HEK293 (cell line): Measurements from ENCODE around the gene MYO5B.
A peak's percentile ranks its signal among the peaks of the same experiment; 100 is the strongest.

Source experiments
- CTCF ChIA-PET: fragments of 350-600 bp; formaldehyde crosslinking; extraction: SDS; loops from one replicate; lab custom pipeline; 2021; ENCODE audit warnings: antibody characterized with exemption; lab: Yijun Ruan, JAX
- POLR2A ChIA-PET: fragments of 300-600 bp; formaldehyde crosslinking; extraction: SDS; loops from one replicate; lab custom pipeline; 2020; ENCODE audit warnings: antibody characterized with exemption, inconsistent platforms; lab: Yijun Ruan, JAX
- H3K27ac ChIP-seq: fragments of 200-500 bp; sonication (Bioruptor generic); 2 replicates; pipeline ENCODE4 v1.5.1; 2014; ENCODE audit warnings: low read depth, low read length, control low read depth, inconsistent platforms; ENCODE audit errors: extremely low read depth
- H3K36me3 ChIP-seq, 2 experiments: fragments of 200-500 bp in 1 of 2; sonication (Bioruptor generic) in 1 of 2; 1 replicate in 1 of 2; 2 replicates in 1 of 2; pipeline ENCODE4 v1.5.1; 2014 to 2017; ENCODE audit warnings: inconsistent platforms in 2 of 2, low read length in 2 of 2; ENCODE audit not compliant: control insufficient read depth in 2 of 2, insufficient read depth in 1 of 2
- H3K4me1 ChIP-seq: fragments of 200-500 bp; sonication (Bioruptor generic); 2 replicates; pipeline ENCODE4 v1.5.1; 2014; ENCODE audit warnings: mild to moderate bottlenecking, low read length, inconsistent platforms; ENCODE audit not compliant: control insufficient read depth, insufficient read depth
- H3K4me3 ChIP-seq: 2 replicates; pipeline ENCODE4 v1.5.1; 2011; ENCODE audit warnings: low read depth, mild to moderate bottlenecking, control low read depth, low read length, moderate library complexity
- H3K9me3 ChIP-seq: fragments of 200-500 bp; sonication (Bioruptor generic); 2 replicates; pipeline ENCODE4 v1.5.1; 2014; ENCODE audit warnings: low read depth, low read length, inconsistent platforms; ENCODE audit not compliant: control insufficient read depth, insufficient read depth
- GLIS1 ChIP-seq: fragments of 450-650 bp; formaldehyde crosslinking; IDR thresholded peaks from 2 replicates; pipeline ENCODE4 v1.5.1; 2016; ENCODE audit warnings: missing biosample characterization, missing genetic modification characterization
- GLIS2 ChIP-seq: fragments of 450-650 bp; formaldehyde crosslinking; IDR thresholded peaks from 2 replicates; pipeline ENCODE4 v1.5.1; 2016; ENCODE audit warnings: missing biosample characterization, missing genetic modification characterization
- IKZF3 ChIP-seq: fragments of 450-650 bp; IDR thresholded peaks from 2 replicates; pipeline ENCODE4 v1.5.0; 2018; ENCODE audit warnings: missing biosample characterization, mild to moderate bottlenecking, missing genetic modification characterization, moderate library complexity
- KLF1 ChIP-seq: fragments of 450-650 bp; formaldehyde crosslinking; IDR thresholded peaks from 2 replicates; pipeline ENCODE4 v1.5.1; 2016; ENCODE audit warnings: missing biosample characterization, missing genetic modification characterization
- MEIS1 ChIP-seq: sonication (generic); formaldehyde crosslinking; IDR thresholded peaks from 2 replicates; pipeline ENCODE4 v1.8.1; 2022; ENCODE audit warnings: missing genetic modification reagents, mild to moderate bottlenecking, borderline replicate concordance
- TCF7L2 ChIP-seq: IDR thresholded peaks from 2 replicates; pipeline ENCODE4 v1.6.1; 2011; ENCODE audit warnings: low read depth, mild to moderate bottlenecking, inconsistent platforms, low read length, moderate library complexity, borderline replicate concordance
- WT1 ChIP-seq: fragments of 450-650 bp; formaldehyde crosslinking; IDR thresholded peaks from 2 replicates; pipeline ENCODE4 v1.5.1; 2016; ENCODE audit warnings: missing biosample characterization, missing genetic modification characterization
- ZNF10 ChIP-seq: fragments of 450-650 bp; formaldehyde crosslinking; IDR thresholded peaks from 2 replicates; pipeline ENCODE4 v1.5.1; 2017; ENCODE audit warnings: missing biosample characterization, missing genetic modification characterization
- ZNF157 ChIP-seq: fragments of 450-650 bp; formaldehyde crosslinking; IDR thresholded peaks from 2 replicates; pipeline ENCODE4 v1.5.1; 2016; ENCODE audit warnings: missing biosample characterization, missing genetic modification characterization
- ZNF394 ChIP-seq: fragments of 450-650 bp; formaldehyde crosslinking; IDR thresholded peaks from 2 replicates; pipeline ENCODE4 v1.5.1; 2016; ENCODE audit warnings: missing biosample characterization, missing genetic modification characterization, mild to moderate bottlenecking, moderate library complexity, borderline replicate concordance
- ZNF654 ChIP-seq: fragments of 450-650 bp; formaldehyde crosslinking; IDR thresholded peaks from 2 replicates; pipeline ENCODE4 v1.5.1; 2016; ENCODE audit warnings: low read depth, missing biosample characterization, missing genetic modification characterization
- ZNF660 ChIP-seq: fragments of 450-650 bp; IDR thresholded peaks from 2 replicates; pipeline ENCODE4 v1.5.1; 2018; ENCODE audit warnings: missing biosample characterization, mild to moderate bottlenecking, missing genetic modification characterization
- TF ChIP-seq, protein P1 (sequence below): fragments of 450-650 bp; formaldehyde crosslinking; IDR thresholded peaks from 2 replicates; pipeline ENCODE4 v1.5.1; 2016; ENCODE audit warnings: missing biosample characterization, missing genetic modification characterization
- TF ChIP-seq, protein P2 (sequence below): fragments of 450-650 bp; formaldehyde crosslinking; IDR thresholded peaks from 2 replicates; pipeline ENCODE4 v1.5.1; 2016; ENCODE audit warnings: missing biosample characterization, missing genetic modification characterization
- TF ChIP-seq, protein P3 (sequence below): fragments of 450-650 bp; formaldehyde crosslinking; IDR thresholded peaks from 2 replicates; pipeline ENCODE4 v1.5.1; 2016; ENCODE audit warnings: missing biosample characterization, missing genetic modification characterization
- TF ChIP-seq, protein P4 (sequence below): fragments of 450-650 bp; formaldehyde crosslinking; IDR thresholded peaks from 2 replicates; pipeline ENCODE4 v1.5.1; 2017; ENCODE audit warnings: missing biosample characterization, missing genetic modification characterization
- TF ChIP-seq, protein P5 (sequence below): fragments of 450-650 bp; formaldehyde crosslinking; IDR thresholded peaks from 2 replicates; pipeline ENCODE4 v1.5.1; 2016; ENCODE audit warnings: missing biosample characterization, missing genetic modification characterization

MYO5B gene

DNA sequence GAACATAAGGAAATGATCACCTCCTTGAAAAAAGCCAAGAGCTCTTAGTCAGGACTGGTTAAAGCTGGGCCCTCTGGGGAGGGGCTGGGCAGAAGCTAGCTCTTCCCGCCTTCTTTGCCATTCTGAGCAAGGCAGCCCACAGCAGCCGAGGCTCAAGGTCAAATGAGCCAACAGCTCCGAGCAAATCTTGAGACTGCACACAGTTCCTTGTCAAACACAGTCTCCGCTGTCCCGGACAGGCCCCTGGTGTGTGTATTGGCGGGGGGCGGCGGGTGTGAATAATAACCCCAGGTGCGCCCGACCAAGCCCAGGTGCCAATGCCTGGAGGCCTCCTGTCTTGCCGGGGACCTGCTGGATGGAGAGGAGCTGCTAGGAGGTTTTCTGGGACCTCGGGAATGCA, 335.2 kb downstream of the MYO5B start (continued):
- TF ChIP-seq ZNF157 (tag by site-specific recombination), result no peak

DNA sequence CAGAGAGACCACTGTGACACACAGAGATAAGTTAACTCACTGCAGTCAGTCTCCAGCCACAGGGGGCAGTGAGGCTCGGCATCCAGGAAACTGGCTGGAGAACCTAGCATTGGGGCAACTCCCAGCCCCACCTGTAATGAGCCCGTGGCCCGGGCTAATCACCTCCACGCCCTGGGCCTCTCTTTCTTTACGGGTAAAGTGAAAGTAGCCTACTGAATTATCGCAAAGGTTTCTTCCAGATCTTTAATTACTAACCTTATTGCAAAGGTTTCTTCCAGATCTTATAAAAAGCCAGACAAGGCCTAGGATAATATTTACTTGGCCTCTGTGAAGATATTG, 336.0 kb downstream of the MYO5B start:
- Histone ChIP-seq H3K9me3 (no peaks in the 10 kb centered on the region), H3K4me3 (no peak overlapping the region), H3K4me1 (peaks cover 4% of the 10 kb centered on the region), H3K27ac (no peak overlapping the region), H3K36me3 (no peaks in the 10 kb centered on the region)
- TF ChIP-seq, protein P1, sequence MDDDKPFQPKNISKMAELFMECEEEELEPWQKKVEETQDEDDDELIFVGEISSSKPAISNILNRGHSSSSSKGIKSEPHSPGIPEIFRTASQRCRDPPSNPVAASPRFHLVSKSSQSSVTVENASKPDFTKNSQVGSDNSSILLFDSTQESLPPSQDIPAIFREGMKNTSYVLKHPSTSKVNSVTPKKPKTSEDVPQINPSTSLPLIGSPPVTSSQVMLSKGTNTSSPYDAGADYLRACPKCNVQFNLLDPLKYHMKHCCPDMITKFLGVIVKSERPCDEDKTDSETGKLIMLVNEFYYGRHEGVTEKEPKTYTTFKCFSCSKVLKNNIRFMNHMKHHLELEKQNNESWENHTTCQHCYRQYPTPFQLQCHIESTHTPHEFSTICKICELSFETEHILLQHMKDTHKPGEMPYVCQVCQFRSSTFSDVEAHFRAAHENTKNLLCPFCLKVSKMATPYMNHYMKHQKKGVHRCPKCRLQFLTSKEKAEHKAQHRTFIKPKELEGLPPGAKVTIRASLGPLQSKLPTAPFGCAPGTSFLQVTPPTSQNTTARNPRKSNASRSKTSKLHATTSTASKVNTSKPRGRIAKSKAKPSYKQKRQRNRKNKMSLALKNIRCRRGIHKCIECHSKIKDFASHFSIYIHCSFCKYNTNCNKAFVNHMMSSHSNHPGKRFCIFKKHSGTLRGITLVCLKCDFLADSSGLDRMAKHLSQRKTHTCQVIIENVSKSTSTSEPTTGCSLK (tag by site-specific recombination), result no peak
- TF ChIP-seq, protein P2, sequence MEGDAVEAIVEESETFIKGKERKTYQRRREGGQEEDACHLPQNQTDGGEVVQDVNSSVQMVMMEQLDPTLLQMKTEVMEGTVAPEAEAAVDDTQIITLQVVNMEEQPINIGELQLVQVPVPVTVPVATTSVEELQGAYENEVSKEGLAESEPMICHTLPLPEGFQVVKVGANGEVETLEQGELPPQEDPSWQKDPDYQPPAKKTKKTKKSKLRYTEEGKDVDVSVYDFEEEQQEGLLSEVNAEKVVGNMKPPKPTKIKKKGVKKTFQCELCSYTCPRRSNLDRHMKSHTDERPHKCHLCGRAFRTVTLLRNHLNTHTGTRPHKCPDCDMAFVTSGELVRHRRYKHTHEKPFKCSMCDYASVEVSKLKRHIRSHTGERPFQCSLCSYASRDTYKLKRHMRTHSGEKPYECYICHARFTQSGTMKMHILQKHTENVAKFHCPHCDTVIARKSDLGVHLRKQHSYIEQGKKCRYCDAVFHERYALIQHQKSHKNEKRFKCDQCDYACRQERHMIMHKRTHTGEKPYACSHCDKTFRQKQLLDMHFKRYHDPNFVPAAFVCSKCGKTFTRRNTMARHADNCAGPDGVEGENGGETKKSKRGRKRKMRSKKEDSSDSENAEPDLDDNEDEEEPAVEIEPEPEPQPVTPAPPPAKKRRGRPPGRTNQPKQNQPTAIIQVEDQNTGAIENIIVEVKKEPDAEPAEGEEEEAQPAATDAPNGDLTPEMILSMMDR (tag by site-specific recombination), result peak; percentile 2; the same call in 1 of the 2 replicates
- TF ChIP-seq WT1 (tag by site-specific recombination), result no peak
- CTCF ChIA-PET, result interaction anchor here (0.5 to 10.8 kb wide), 58 partner anchors 9 to 1184 kb away, joined by 3 to 169 read pairs (median 4); partner anchors contain the start of gene LIPG
- POLR2A ChIA-PET, result interaction anchor here (0.8 to 1.7 kb wide), 5 partner anchors 10 to 372 kb away, joined by 3 to 12 read pairs (median 7); partner anchors contain the start of genes ACAA2 and C18orf32

DNA sequence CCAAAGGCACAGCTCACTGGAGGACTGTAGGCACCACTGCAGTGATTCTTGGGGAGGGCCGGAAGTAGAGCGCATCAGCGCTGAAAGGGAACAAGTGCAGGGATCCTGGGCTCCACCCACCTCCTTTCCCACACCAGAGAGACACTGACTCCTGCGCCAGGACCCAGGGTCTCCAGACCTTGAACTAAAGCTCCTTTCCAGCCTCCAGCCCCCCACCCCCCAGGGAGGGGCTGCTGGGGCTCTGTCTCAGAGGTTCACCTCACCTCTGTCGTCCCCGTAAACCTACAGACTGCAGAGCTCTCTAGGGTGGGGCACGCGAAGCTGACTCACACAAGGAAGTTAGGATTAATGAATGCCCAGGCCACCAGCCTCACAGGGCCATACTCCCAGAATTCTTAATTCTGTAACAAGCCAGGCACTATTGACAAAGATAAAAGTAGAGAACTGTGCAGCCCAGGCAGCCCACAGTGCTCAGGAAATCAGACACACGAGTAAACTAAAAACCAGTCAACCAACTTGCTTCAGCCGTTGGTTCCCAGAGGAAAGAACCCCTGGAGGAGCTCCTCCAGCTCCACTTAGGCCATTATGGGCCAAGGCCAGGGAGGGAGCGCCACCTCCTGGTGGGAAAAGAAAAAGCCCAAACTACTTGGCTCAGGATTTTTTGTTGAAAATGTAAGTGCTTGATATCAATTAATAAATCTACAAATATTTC, 336.5 kb downstream of the MYO5B start:
- CTCF ChIA-PET, result interaction anchor here (0.5 to 10.8 kb wide), 63 partner anchors 10 to 1184 kb away, joined by 3 to 169 read pairs (median 4); partner anchors contain the start of genes C18orf32 and LIPG
- H3K9me3 ChIP-seq, result no peaks in the 10 kb centered on the region
- peaks cover 4% of the 10 kb centered on the region for H3K4me1 ChIP-seq
- POLR2A ChIA-PET, result interaction anchor here (0.8 to 1.7 kb wide), 5 partner anchors 9 to 371 kb away, joined by 3 to 12 read pairs (median 7); partner anchors contain the start of genes ACAA2 and C18orf32
- H3K36me3 ChIP-seq, result no peaks in the 10 kb centered on the region
- H3K4me3 ChIP-seq, result no peak overlapping the region
- no peak overlapping the region for H3K27ac ChIP-seq
- TF ChIP-seq, protein P3, sequence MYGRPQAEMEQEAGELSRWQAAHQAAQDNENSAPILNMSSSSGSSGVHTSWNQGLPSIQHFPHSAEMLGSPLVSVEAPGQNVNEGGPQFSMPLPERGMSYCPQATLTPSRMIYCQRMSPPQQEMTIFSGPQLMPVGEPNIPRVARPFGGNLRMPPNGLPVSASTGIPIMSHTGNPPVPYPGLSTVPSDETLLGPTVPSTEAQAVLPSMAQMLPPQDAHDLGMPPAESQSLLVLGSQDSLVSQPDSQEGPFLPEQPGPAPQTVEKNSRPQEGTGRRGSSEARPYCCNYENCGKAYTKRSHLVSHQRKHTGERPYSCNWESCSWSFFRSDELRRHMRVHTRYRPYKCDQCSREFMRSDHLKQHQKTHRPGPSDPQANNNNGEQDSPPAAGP (tag by site-specific recombination), result no peak
- TF ChIP-seq, protein P4, sequence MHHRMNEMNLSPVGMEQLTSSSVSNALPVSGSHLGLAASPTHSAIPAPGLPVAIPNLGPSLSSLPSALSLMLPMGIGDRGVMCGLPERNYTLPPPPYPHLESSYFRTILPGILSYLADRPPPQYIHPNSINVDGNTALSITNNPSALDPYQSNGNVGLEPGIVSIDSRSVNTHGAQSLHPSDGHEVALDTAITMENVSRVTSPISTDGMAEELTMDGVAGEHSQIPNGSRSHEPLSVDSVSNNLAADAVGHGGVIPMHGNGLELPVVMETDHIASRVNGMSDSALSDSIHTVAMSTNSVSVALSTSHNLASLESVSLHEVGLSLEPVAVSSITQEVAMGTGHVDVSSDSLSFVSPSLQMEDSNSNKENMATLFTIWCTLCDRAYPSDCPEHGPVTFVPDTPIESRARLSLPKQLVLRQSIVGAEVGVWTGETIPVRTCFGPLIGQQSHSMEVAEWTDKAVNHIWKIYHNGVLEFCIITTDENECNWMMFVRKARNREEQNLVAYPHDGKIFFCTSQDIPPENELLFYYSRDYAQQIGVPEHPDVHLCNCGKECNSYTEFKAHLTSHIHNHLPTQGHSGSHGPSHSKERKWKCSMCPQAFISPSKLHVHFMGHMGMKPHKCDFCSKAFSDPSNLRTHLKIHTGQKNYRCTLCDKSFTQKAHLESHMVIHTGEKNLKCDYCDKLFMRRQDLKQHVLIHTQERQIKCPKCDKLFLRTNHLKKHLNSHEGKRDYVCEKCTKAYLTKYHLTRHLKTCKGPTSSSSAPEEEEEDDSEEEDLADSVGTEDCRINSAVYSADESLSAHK (tag by site-specific recombination), result no peak
- TF ChIP-seq MEIS1 (no peak), ZNF660 (tag by site-specific recombination) (peak; percentile 67; the same call in 1 of the 2 replicates), ZNF394 (tag by site-specific recombination) (0 out of 2 replicates have a peak, but pooled peaks have one; percentile 45), IKZF3 (tag by site-specific recombination) (peak; percentile 89), KLF1 (peak; percentile 36; the same call in 1 of the 2 replicates), GLIS1 (peak; percentile 41), TCF7L2 (no peak), ZNF654 (tag by site-specific recombination) (peak; percentile 93), ZNF10 (no peak), GLIS2 (tag by site-specific recombination) (peak; percentile 33; the same call in 1 of the 2 replicates)
- TF ChIP-seq, protein P2 (tag by site-specific recombination), result peak; percentile 88
- TF ChIP-seq, protein P5, sequence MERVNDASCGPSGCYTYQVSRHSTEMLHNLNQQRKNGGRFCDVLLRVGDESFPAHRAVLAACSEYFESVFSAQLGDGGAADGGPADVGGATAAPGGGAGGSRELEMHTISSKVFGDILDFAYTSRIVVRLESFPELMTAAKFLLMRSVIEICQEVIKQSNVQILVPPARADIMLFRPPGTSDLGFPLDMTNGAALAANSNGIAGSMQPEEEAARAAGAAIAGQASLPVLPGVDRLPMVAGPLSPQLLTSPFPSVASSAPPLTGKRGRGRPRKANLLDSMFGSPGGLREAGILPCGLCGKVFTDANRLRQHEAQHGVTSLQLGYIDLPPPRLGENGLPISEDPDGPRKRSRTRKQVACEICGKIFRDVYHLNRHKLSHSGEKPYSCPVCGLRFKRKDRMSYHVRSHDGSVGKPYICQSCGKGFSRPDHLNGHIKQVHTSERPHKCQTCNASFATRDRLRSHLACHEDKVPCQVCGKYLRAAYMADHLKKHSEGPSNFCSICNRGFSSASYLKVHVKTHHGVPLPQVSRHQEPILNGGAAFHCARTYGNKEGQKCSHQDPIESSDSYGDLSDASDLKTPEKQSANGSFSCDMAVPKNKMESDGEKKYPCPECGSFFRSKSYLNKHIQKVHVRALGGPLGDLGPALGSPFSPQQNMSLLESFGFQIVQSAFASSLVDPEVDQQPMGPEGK, result 0 out of 2 replicates have a peak, but pooled peaks have one; percentile 13
